Stimulated activated naive CD4-positive, alpha-beta T cell (primary cell): ENCODE data around the gene MSL3B.

Experiments used
- DNase-seq, 6 experiments: peaks; one replicate each; lab custom pipeline; 2025; lab: John Stamatoyannopoulos, UW

MSL3B gene

GRCh38 chr2:233853353-233853752 is 14.8 kb downstream of the MSL3B start:
- DNase-seq = no peak

- DNase-seq = no peak
Measured at GRCh38 chr2:233852056-233852455, 16.1 kb downstream of the MSL3B start.

DNA sequence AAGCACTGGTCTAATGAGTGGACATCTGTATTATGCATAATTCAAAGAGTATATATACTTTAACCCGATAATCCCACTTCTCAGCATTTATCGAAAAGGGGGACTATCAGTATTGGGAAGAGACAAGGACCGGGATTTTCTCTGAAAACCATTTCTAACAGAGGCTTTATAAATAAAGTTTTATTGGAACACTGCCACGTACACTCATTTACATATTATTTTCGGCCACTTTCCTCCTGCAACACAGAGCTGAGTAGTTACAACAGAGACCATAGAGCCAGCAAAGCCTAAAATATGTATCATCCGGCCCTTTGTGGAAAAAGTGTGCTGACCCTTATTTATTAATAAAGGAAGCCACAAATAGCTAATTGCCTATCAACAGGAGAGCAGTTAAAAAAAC is 17.0 kb downstream of the MSL3B start:
- no peak for DNase-seq

DNA sequence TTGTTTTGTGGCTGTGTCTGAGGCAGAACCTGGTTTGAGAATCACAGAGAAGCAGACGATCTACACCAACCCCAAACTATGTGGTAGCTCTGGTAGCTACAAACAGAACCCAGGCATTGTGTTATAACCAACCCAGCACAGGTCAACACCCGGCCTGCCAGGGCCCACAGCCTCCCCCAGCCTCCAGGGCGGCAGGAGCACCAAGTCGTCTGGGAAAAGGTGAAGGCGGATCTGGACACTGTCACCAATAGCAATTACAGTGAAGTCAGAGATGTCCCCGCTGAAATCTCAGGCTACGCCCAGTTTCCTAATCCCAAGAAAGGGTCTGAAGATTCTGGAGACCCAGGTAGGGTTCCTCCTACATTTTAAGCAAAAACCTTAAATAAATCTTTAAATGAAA is 17.4 kb downstream of the MSL3B start:
- no peak for DNase-seq

GRCh38 chr2:233849607-233850271 is 18.4 kb downstream of the MSL3B start:
- no peak for DNase-seq

DNA sequence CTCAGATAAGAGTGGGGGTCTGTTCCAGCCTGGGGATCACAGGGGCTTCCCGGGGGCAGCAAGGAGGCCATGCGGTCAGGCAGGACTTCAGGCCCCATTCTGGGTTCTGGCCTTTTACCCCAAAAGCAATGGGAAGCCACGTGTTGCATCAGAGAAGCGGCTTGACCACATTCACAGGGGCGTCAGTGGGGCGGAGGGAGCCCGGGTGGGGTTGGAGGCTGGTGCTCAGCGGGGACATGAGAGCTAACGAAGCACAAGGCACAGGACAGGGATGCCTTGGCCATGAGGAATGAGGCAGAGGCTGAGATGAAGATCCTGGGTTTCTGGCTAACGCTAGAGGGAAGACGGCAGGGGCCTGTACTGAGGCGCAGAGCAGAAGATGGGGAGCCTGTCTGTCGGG is 19.9 kb downstream of the MSL3B start:
- DNase-seq = no peak

DNA sequence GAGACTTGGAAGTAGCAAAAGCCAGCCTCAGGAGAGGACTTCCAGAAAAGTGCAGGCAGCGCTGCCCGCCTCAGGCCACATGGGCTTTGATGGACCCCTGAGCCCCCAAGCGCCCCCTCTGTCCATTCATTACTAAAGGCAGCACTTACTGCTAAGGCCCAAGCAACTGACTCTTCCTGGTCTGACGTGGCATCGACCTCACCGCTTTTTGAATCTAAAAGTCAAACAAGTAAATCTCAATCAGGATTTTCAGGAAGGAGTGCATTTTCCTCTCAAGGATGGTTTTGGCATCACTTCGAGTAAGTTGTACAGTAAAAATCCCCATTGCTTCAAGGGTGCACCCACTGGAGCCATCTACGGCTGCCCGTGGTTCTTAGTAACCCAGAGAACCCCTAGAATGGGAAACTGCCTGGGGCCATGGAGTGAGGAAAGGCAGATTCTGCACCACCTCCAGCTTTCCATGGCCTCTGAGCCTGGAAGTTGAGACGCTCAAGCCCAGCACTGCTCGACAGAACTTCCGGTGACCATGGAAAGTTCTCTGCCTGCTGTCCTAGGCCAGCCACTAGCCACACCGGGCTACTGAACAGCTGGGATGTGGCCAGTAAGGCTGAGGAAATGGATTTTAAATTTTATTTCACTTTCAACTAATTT is 20.8 kb downstream of the MSL3B start:
- DNase-seq = no peak

GRCh38 chr2:233846387-233847247 is 21.6 kb downstream of the MSL3B start:
- no peak for DNase-seq

GRCh38 chr2:233845301-233846060 is 22.7 kb downstream of the MSL3B start:
- DNase-seq = no peak

GRCh38 chr2:233844836-233845235 is 23.4 kb downstream of the MSL3B start:
- no peak for DNase-seq

- DNase-seq = no peak
Measured at GRCh38 chr2:233844064-233844807, 23.9 kb downstream of the MSL3B start.

- DNase-seq = no peak
Measured at GRCh38 chr2:233841183-233841582, 27.0 kb downstream of the MSL3B start.

GRCh38 chr2:233840520-233840919 is 27.7 kb downstream of the MSL3B start:
- no peak for DNase-seq

DNA sequence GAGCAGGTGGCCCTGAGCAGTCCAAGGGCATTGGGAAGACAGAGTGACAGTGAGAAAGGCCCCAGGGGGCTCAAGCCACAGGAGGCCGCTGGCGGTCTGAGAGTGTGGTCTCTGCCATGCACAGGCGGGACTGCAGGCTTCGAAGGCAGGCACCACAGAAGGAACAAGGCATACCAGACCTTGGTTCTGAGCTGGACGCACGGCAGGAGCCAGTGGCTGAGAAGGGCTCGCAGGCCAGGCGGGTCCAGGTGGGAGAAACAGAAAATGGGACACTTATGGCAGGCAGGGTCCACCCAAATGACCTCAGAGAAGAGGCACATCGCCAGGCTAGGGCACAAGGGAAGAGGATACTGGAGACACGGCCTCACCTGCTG is 28.8 kb downstream of the MSL3B start:
- DNase-seq = no peak

- DNase-seq = no peak
Measured at GRCh38 chr2:233838726-233839446, 29.3 kb downstream of the MSL3B start.

DNA sequence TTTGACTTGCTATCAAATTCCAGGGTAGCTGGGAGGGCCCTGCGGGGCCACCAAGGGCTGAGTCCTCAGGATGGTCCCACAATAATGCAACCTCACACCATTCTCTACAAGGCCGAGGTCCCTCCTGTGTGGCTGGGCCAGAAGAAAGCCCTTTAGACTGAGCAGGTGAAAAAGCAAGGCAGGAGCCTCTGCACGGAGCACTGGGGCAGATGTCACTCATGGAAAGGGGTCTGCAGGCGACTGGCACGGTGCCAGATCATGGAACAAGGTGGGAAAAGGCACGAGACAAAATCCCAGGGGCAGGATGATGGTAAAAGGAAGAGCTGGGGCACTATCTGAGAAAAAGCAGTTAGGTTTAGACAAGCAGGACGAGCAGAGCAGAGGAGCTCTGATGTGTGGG is 29.9 kb downstream of the MSL3B start:
- no peak for DNase-seq

DNA sequence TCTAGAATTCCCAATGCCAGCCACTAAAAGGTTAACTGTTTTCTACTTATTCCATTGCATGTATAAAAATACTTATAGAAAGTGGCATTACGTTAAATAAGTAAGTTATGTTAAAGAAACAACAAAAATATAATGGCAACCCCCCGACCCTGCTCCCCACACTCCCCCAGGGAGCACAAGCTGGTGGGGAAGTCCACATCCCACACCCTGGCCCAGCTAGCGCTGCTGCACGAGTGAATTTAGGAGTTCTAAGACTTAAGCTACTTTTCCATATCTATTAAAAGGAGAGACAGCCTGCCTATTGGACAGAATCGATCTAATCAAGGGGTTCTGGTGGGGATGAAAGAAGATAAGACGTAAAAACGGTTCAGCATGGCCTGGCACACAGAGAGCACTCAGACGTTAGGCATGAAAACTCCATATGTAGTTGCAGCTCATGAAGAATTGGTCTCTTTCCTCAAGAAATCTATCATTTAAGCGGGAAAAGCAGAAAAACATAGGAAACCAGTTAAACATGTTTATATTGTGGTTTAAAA is 30.4 kb downstream of the MSL3B start:
- no peak for DNase-seq

GRCh38 chr2:233836359-233836758 is 31.8 kb downstream of the MSL3B start:
- DNase-seq = no peak

DNA sequence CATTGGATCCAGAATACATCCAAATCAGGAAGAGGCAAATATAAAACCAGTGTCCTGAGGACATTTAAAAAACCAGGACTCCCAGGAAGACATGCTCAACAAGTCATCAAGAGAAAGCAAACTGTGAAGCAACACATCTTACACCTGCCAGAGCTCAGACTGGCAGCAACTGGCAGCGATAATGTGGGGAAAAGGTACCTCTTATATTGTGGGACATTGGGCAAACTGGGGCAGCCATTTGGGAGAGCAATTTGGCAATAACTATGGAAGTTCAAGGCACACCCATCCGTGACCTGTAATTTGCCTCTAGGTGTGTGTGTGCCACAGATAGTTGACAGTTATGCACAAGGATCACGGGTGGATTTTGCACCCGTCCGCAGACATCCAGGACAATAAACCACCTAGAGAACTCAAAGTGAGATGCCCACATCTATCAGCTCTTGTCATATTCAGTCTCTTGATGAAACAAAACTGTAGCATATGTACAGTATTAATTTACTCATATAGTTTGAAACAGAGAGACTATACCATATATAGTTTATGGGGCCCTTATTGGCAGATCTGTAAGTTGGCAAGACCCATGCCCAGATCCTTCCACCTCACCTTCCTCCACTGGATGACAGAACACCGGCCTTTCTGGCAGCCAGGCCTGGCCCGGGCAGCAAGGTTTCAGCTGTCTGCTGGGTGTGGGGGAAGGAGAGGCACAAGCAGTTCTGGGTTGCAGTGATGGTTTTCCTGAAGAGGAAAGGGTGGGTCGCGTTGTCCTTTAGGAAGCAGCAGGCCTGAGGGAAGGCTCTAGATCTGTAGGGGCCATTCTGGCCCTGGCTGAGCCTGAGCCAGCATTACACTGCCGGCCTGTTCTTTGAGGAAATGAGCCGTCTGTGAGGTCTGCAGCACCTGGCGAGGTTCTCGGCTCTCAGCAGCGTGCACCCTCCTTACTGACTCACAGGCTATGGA is 32.7 kb downstream of the MSL3B start:
- no peak for DNase-seq
